Right cardiac atrium (tissue), 5 donors: ENCODE data around the gene TSSK1B. TPM values are rescaled to one million over a fixed set of nuclear protein-coding genes. Genes with fewer than 3 reads are reported as not detected.
"Not testable (repeated sequence)": the region's sequence is repeated elsewhere in the genome, so short reads cannot be mapped to it uniquely, and the experiment has no call there.

Experiments
- ATAC-seq, 2 donors: fragments of 200-7000 bp; cut with Tn5 transposase; one replicate each; pipeline versions ENCODE4 v1.8.0 to v1.9.1; 2020; ENCODE audit warnings: moderate library complexity in 2 of 2, mild to moderate bottlenecking in 1 of 2
- DNase-seq, 3 donors: peaks; one replicate each; pipeline ENCODE4 v3.0.0-alpha.2; 2020
- H3K27ac ChIP-seq: one replicate; pipeline ENCODE4 v1.5.1; 2013; ENCODE audit warnings: mild to moderate bottlenecking, low read length, control low read depth, moderate library complexity
- H3K27me3 ChIP-seq: one replicate; pipeline ENCODE4 v1.6.1; 2013; ENCODE audit not compliant: control insufficient read depth, insufficient read depth
- H3K4me1 ChIP-seq: one replicate; pipeline ENCODE4 v1.6.1; 2013; ENCODE audit warnings: low read length; ENCODE audit not compliant: control insufficient read depth, insufficient read depth
- H3K4me3 ChIP-seq: one replicate; pipeline ENCODE4 v1.5.1; 2013; ENCODE audit warnings: low read length, control low read depth
- H3K9me3 ChIP-seq: one replicate; pipeline ENCODE4 v1.6.1; 2013; ENCODE audit warnings: low read length; ENCODE audit not compliant: control insufficient read depth
- WGBS: extraction: QIAGEN DNeasy Blood & Tissue Kit; methylation state at CpG from one replicate; pipeline ENCODE4 v1.1.7; 2013; 5-methylcytosine and 5-hydroxymethylcytosine counted together
- intact Hi-C, 4 donors: fragments of 100-400 bp; cut with DNase I; formaldehyde crosslinking; loops; one replicate each; pipeline versions ENCODE4 v1.11.0 to v1.14.0; 2022 to 2023
- polyA plus RNA-seq: library from polyadenylated mRNA; stranded (reverse); fragments of 200-250 nt; gene quantifications from one replicate; pipeline ENCODE4 v1.2.3, GENCODE V29; 2013
- total RNA-seq, 4 donors: library from RNA; stranded (reverse); fragmentation: NEBNext Ultra II Directional; extraction: Animal tissue kit (Norgen Biotek cat#: 25700); gene quantifications; one replicate each; pipeline ENCODE4 v1.2.1, GENCODE V29; 2021
- donor health status: healthy with polysubstance abuse.
- donor health status: DM: no; HTN: yes; CAD: no.
- donor health status: DM: no; HTN: no; CAD: no.
- donor health status: DM: no; HTN: yes; CAD: no; lungs with severe emphysema.
- donor health status: DM: yes; HTN: yes; CAD: no.

The TSSK1B gene
- total and polyA plus RNA-seq, 5 donors: 0.07 to 0.09 TPM; not detected in 3

- DNase-seq, ATAC-seq, H3K27me3 ChIP-seq, H3K4me1 ChIP-seq, intact Hi-C loops, H3K4me3 ChIP-seq, H3K27ac ChIP-seq, H3K9me3 ChIP-seq: not testable (repeated sequence)
- WGBS: 86% methylated on average over 4 of the region's 4 CpGs
These were observed 36.8 kb downstream of the TSSK1B start for GRCh38 chr5:113397986-113398385.

DNA sequence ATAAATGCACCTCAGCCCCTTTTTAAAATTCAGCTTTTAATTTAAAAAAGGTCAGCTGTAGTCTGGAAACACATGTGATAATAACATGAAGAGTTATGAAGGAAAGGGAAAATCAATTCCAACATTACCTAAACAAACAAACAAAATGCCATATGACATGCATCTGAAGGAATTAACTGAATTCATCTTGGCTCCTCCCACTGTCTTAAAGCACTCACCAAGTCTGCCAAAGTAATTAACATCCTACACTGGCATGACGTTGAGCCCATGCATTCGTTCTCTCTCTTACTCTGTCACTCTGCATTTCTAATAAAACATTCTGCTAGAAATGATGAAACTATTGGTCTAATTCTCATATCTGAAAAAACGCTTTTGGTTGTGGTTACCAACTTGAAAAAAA lies 37.7 kb downstream of the TSSK1B start:
- DNase-seq (no peak), ATAC-seq (no peak)
- intact Hi-C loops: no loop called here
- WGBS: 70% methylated on average over 3 of the region's 3 CpGs
- Histone ChIP-seq H3K27me3 (no peaks in the 10 kb centered on the region), H3K4me3 (no peak overlapping the region), H3K9me3 (no peaks in the 10 kb centered on the region), H3K4me1 (no peaks in the 10 kb centered on the region), H3K27ac (no peak overlapping the region)

DNA sequence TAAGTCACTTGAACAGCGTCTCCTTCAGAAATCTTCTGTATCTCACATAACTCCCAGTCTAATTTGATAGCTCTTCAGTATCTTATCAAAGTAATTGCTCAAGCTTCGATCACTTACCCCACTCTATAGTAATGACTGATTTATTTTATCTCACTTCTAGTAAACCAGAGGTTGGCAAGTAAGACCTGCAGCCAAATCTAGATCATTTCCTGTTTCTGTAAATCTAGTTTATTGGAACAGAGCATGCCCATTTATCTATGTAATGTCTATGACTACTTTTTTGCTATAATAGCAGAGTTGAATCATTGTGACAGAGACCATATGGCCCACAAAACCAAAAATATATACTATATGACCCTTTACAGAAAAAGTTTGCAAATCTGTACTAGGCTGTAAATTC lies 40.1 kb downstream of the TSSK1B start:
- intact Hi-C loops: no loop called here
- Histone ChIP-seq H3K9me3 (no peaks in the 10 kb centered on the region), H3K4me3 (no peak overlapping the region), H3K27ac (no peak overlapping the region), H3K4me1 (no peaks in the 10 kb centered on the region), H3K27me3 (no peaks in the 10 kb centered on the region)
- DNase-seq (no peak), ATAC-seq (no peak)
- 69% methylated on average over 2 of the region's 2 CpGs for WGBS

DNA sequence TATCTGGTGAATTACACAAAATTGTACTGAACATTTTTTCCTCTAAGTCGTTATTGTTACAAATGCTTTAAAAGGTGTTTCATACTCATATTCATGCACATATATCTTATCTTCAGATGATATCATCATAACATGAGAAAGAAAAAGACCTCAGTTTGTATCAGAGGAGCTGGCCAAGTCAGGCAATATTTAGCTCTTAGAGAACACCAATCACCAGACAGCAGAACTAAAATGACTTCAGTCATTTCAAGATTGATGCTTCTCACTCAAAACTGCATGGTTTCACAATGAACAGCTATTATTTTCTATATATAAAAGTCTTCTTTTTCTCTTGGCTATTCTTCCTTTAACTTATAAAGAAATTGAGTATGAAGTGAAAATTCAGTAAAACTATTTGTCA lies 44.6 kb downstream of the TSSK1B start:
- H3K27ac ChIP-seq: no peak overlapping the region
- no peaks in the 10 kb centered on the region for H3K4me1 ChIP-seq
- WGBS: 80% methylated on average over 1 of the region's 1 CpG
- no peaks in the 10 kb centered on the region for H3K27me3 ChIP-seq
- no peak overlapping the region for H3K4me3 ChIP-seq
- H3K9me3 ChIP-seq: no peaks in the 10 kb centered on the region
- ATAC-seq (no peak), DNase-seq (no peak)
- intact Hi-C loops: no loop called here

- ATAC-seq (no peak), DNase-seq (no peak)
- no peaks in the 10 kb centered on the region for H3K27me3 ChIP-seq
- WGBS: 97% methylated on average over 4 of the region's 4 CpGs
- intact Hi-C loops: loop anchor here in 2 of 4 donors (5.0 to 10.0 kb wide), 3 partner anchors 78 to 216 kb away; no protein-coding TSS in a partner anchor
- no peaks in the 10 kb centered on the region for H3K4me1 ChIP-seq
- H3K9me3 ChIP-seq: no peaks in the 10 kb centered on the region
- no peak overlapping the region for H3K4me3 ChIP-seq
- H3K27ac ChIP-seq: no peak overlapping the region
These were observed 45.7 kb downstream of the TSSK1B start for GRCh38 chr5:113389116-113389515.

DNA sequence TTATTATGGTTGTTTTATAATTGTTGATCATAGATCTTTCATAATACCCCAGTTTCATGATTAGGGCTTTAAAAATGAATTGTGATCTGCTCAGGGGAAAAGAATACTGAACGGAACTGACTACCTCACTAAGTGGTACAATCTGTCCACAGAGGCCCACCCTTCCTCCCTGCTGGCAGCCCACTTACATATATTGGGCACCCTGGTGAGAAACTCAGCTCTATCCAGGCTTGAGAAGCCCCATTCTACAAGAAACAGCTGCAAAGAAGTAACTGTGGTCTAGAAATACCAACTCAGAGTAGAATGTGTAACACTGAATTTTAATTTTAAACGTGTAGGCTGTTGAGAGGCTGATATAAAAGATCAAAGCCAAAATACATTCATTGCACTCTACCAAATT lies 46.9 kb downstream of the TSSK1B start:
- H3K4me3 ChIP-seq: no peak overlapping the region
- intact Hi-C loops: loop anchor here in 2 of 4 donors (5.0 to 10.0 kb wide), 3 partner anchors 79 to 217 kb away; no protein-coding TSS in a partner anchor
- no peak for DNase-seq

GRCh38 chr5:113384782-113385285 lies 50.0 kb downstream of the TSSK1B start:
- DNase-seq (no peak), ATAC-seq (no peak)
- intact Hi-C loops: loop anchor here (5.0 to 10.0 kb wide), 5 partner anchors 82 to 220 kb away; no protein-coding TSS in a partner anchor
- Histone ChIP-seq H3K27ac (no peak overlapping the region), H3K27me3 (no peaks in the 10 kb centered on the region), H3K4me1 (no peaks in the 10 kb centered on the region), H3K4me3 (no peak overlapping the region), H3K9me3 (no peaks in the 10 kb centered on the region)
- WGBS: 80% methylated on average over 4 of the region's 4 CpGs

More for the DNA sequence above, 46.9 kb downstream of the TSSK1B start:
- Histone ChIP-seq H3K4me1 (no peaks in the 10 kb centered on the region), H3K27me3 (no peaks in the 10 kb centered on the region), H3K9me3 (no peaks in the 10 kb centered on the region), H3K27ac (no peak overlapping the region)
- ATAC-seq: no peak
- 83% methylated on average over 2 of the region's 2 CpGs for WGBS

DNA sequence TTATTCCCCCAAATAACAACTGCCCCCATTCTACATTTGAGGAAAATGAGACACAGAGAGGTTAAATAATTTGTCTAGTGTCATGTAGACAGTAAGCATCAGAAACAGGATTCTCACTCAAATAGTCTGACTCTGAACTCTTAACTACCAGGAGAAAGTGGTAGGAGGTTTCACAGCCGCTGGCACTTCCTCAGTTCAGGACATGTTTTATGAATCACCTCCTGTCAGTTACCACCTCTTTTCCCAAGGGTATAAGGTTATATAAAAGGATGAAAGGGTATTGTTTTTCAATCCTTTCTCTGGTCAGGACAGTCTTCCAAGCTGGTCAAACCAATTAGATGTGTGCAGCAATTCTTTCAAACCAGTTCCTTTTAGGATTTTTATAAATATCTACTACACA lies 52.1 kb downstream of the TSSK1B start:
- ATAC-seq (no peak), DNase-seq (no peak)
- WGBS: 66% methylated on average over 1 of the region's 1 CpG
- no peaks in the 10 kb centered on the region for H3K9me3 ChIP-seq
- no peaks in the 10 kb centered on the region for H3K4me1 ChIP-seq
- H3K27ac ChIP-seq: no peak overlapping the region
- H3K27me3 ChIP-seq: no peaks in the 10 kb centered on the region
- intact Hi-C loops: loop anchor here (5.0 to 10.0 kb wide), 4 partner anchors 110 to 222 kb away; no protein-coding TSS in a partner anchor
- H3K4me3 ChIP-seq: no peak overlapping the region

Other genes with a start within 250 kb of the TSSK1B start
- gene MCC, start 53.5 kb upstream of the TSSK1B start, total RNA-seq: 10 to 100 TPM; 21.6 to 33.6 (median 27.8) TPM
- gene MCC, start 53.5 kb upstream of the TSSK1B start, polyA plus RNA-seq: 6.9 TPM
- 10 to 100 TPM; 12.3 to 21.1 (median 18.5) TPM for gene YTHDC2, start 78.7 kb upstream of the TSSK1B start, total RNA-seq
- gene YTHDC2, start 78.7 kb upstream of the TSSK1B start, polyA plus RNA-seq: 6.4 TPM